Urinary bladder (tissue), 4 donors: ENCODE measurements around the gene DHX34. TPM values are rescaled to one million over a fixed set of nuclear protein-coding genes. Genes with fewer than 3 reads are reported as not detected.
"Not testable (repeated sequence)": the region's sequence is repeated elsewhere in the genome, so short reads cannot be mapped to it uniquely, and the experiment has no call there.

ENCODE experiments used
- DNase-seq: peaks from one replicate; pipeline ENCODE4 v3.0.0-alpha.2; 2015; ENCODE audit errors: extremely low spot score
- H3K27ac ChIP-seq: one replicate; pipeline ENCODE4 v1.5.1; 2013; ENCODE audit warnings: low read depth, mild to moderate bottlenecking, moderate library complexity
- H3K36me3 ChIP-seq: one replicate; pipeline ENCODE4 v1.6.1; 2013; ENCODE audit warnings: mild to moderate bottlenecking, moderate library complexity; ENCODE audit not compliant: insufficient read depth
- H3K4me1 ChIP-seq: one replicate; pipeline ENCODE4 v1.6.1; 2013; ENCODE audit warnings: mild to moderate bottlenecking, moderate library complexity; ENCODE audit not compliant: insufficient read depth
- H3K4me3 ChIP-seq: one replicate; pipeline ENCODE4 v1.5.1; 2013; ENCODE audit warnings: low read depth, low read length
- WGBS: extraction: QIAGEN DNeasy Blood & Tissue Kit; methylation state at CpG from one replicate; pipeline ENCODE4 v1.1.7; 2013; 5-methylcytosine and 5-hydroxymethylcytosine counted together
- polyA plus RNA-seq: library from polyadenylated mRNA; stranded (reverse); fragments of 200-250 nt; gene quantifications from one replicate; pipeline ENCODE4 v1.2.3, GENCODE V29; 2013
- total RNA-seq: library from RNA; depleted of rRNA; stranded (reverse); fragments of >200 nt; gene quantifications from one replicate; pipeline ENCODE4 v1.2.3, GENCODE V29; 2014
- donor health status: healthy with polysubstance abuse.
- donor health status: healthy.

The DHX34 gene
- total and polyA plus RNA-seq, 2 donors, result 9.5 to 13.9 TPM

GRCh38 chr19:47379381-47379938, 30.3 kb downstream of the DHX34 start:
- Histone ChIP-seq H3K27ac (no peak overlapping the region), H3K4me1 (no peaks in the 10 kb centered on the region), H3K36me3 (peaks cover 10% of the 10 kb centered on the region), H3K4me3 (no peak overlapping the region)
- no peak for DNase-seq
- 92% methylated on average over 23 of the region's 23 CpGs for WGBS

- H3K27ac ChIP-seq, result no peak overlapping the region
- no peak overlapping the region for H3K4me3 ChIP-seq
- DNase-seq, result no peak
- H3K36me3 ChIP-seq, result peaks cover 7% of the 10 kb centered on the region
- WGBS, result 95% methylated on average over 6 of the region's 6 CpGs
- H3K4me1 ChIP-seq, result no peaks in the 10 kb centered on the region
Observed at GRCh38 chr19:47380559-47380958, 31.4 kb downstream of the DHX34 start.

GRCh38 chr19:47381121-47381520, 32.0 kb downstream of the DHX34 start:
- 89% methylated on average over 14 of the region's 14 CpGs for WGBS
- no peak overlapping the region for H3K4me3 ChIP-seq
- DNase-seq, result no peak
- H3K4me1 ChIP-seq, result no peaks in the 10 kb centered on the region
- no peak overlapping the region for H3K27ac ChIP-seq
- peaks cover 5% of the 10 kb centered on the region for H3K36me3 ChIP-seq

- no peak overlapping the region for H3K27ac ChIP-seq
- 75% methylated on average over 11 of the region's 11 CpGs for WGBS
- H3K4me3 ChIP-seq, result no peak overlapping the region
- no peaks in the 10 kb centered on the region for H3K4me1 ChIP-seq
- H3K36me3 ChIP-seq, result peaks cover 3% of the 10 kb centered on the region
- no peak for DNase-seq
Observed at GRCh38 chr19:47381653-47382279, 32.7 kb downstream of the DHX34 start.

GRCh38 chr19:47383890-47384289, 34.8 kb downstream of the DHX34 start:
- not testable (repeated sequence) for H3K4me3 ChIP-seq, DNase-seq, H3K4me1 ChIP-seq, H3K27ac ChIP-seq, H3K36me3 ChIP-seq
- WGBS, result 86% methylated on average over 5 of the region's 5 CpGs

- H3K36me3 ChIP-seq, H3K4me1 ChIP-seq, H3K27ac ChIP-seq, H3K4me3 ChIP-seq, DNase-seq: not testable (repeated sequence)
- 86% methylated on average over 4 of the region's 4 CpGs for WGBS
Observed at GRCh38 chr19:47384533-47384932, 35.4 kb downstream of the DHX34 start.

GRCh38 chr19:47386582-47386981, 37.5 kb downstream of the DHX34 start:
- 86% methylated on average over 12 of the region's 12 CpGs for WGBS
- DNase-seq, H3K36me3 ChIP-seq, H3K4me1 ChIP-seq, H3K4me3 ChIP-seq, H3K27ac ChIP-seq: not testable (repeated sequence)

GRCh38 chr19:47387623-47388022, 38.5 kb downstream of the DHX34 start:
- WGBS, result 88% methylated on average over 3 of the region's 3 CpGs
- H3K36me3 ChIP-seq, result not testable (repeated sequence)

GRCh38 chr19:47388721-47389120, 39.6 kb downstream of the DHX34 start:
- DNase-seq, H3K36me3 ChIP-seq, H3K27ac ChIP-seq, H3K4me1 ChIP-seq, H3K4me3 ChIP-seq: not testable (repeated sequence)
- WGBS, result 89% methylated on average over 5 of the region's 5 CpGs

More at GRCh38 chr19:47387623-47388022, 38.5 kb downstream of the DHX34 start:
- not testable (repeated sequence) for H3K27ac ChIP-seq, DNase-seq, H3K4me1 ChIP-seq, H3K4me3 ChIP-seq

GRCh38 chr19:47389150-47389556, 40.0 kb downstream of the DHX34 start:
- Histone ChIP-seq H3K36me3 (no peaks in the 10 kb centered on the region), H3K4me3 (no peak overlapping the region), H3K27ac (no peak overlapping the region), H3K4me1 (no peaks in the 10 kb centered on the region)
- DNase-seq, result no peak
- 70% methylated on average over 9 of the region's 9 CpGs for WGBS

- Histone ChIP-seq H3K36me3 (no peaks in the 10 kb centered on the region), H3K4me3 (no peak overlapping the region), H3K4me1 (no peaks in the 10 kb centered on the region), H3K27ac (no peak overlapping the region)
- DNase-seq, result no peak
- 71% methylated on average over 20 of the region's 20 CpGs for WGBS
Observed at GRCh38 chr19:47390533-47391488, 41.7 kb downstream of the DHX34 start.

- H3K36me3 ChIP-seq, result no peaks in the 10 kb centered on the region
- no peak overlapping the region for H3K4me3 ChIP-seq
- no peak for DNase-seq
- H3K4me1 ChIP-seq, result no peaks in the 10 kb centered on the region
- no peak overlapping the region for H3K27ac ChIP-seq
- WGBS, result 38% methylated on average over 15 of the region's 15 CpGs
Observed at GRCh38 chr19:47391510-47392223, 42.6 kb downstream of the DHX34 start.
